ENCODE data around the gene GINS1.
"Not testable (repeated sequence)": the region's sequence is repeated elsewhere in the genome, so short reads cannot be mapped to it uniquely, and the experiment has no call there.

Gene GINS1

GRCh38 chr20:25457886-25458680 is 50.6 kb downstream of the GINS1 start:
- DNase-seq: no peak

GRCh38 chr20:25459111-25459830 is 51.8 kb downstream of the GINS1 start:
- DNase-seq: no peak

GRCh38 chr20:25459916-25460535 is 52.6 kb downstream of the GINS1 start:
- no peak for DNase-seq

GRCh38 chr20:25460566-25461280 is 53.2 kb downstream of the GINS1 start:
- DNase-seq: no peak

- no peak for DNase-seq
Measured at GRCh38 chr20:25461281-25461650, 53.8 kb downstream of the GINS1 start.

- DNase-seq: no peak
Measured at GRCh38 chr20:25461786-25462545, 54.5 kb downstream of the GINS1 start.

- DNase-seq: peak; percentile 64
Measured at GRCh38 chr20:25464501-25465242, 57.2 kb downstream of the GINS1 start.

DNA sequence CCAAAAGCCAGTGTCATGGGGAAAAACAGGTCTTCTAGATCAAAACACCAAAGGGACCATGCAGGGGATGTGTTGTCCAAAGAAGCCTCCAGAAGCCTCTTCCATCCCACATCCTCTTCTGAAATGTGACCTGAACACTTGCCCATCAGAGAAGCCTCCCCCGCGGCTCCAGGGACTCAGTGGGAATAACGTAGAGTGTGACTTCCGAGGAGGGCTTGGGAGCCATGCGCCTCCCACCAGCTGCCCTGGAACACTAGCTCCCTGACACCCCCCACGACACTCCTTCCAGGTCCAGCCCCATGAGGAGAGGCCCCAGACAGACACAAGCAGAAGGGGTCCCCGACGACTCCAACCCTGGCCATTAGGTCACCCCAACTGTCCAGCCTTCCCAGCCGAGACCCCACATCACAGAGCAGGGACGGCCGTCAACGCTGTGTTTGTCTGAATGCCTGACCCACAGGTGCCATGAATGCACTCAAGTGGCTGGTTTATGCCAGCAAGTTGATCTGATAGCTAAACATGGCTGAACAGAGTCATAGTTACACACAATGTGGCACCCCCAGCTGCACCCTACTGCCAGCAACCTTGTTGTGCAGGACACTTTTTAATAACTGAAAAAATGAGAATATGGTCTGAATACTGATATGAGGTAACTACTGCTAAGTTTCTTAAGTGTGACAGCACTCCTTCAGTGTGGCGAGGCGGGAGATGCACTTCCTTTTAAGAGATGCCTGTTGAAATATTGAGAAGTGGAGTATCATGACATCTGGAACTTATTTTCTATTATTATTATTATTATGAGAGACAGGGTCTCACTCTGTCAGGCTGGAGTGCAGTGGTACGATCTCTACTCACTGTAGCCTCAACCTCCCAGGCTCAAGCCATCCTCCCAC is 58.0 kb downstream of the GINS1 start:
- no peak for DNase-seq

DNA sequence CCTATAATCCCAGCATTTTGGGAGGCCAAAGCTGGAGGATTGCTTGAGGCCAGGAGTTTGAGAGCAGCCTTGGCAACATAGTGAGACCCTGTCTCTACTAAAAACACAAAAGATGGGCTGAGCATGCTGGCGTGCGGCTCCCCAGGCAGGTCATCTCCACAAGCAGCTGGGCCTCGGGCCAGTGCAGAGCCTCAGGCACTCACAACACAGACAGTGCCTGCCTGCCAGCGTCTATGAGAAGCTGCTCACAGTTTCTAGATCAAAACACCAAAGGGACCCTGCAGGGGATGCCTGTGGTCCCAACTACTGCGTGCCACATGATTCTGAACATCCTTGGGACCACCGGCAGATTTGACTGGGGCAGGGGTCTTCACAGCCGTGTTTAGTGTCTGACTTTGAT is 59.4 kb downstream of the GINS1 start:
- DNase-seq: no peak

- no peak for DNase-seq
Measured at GRCh38 chr20:25467441-25467840, 60.0 kb downstream of the GINS1 start.

- DNase-seq: no peak
Measured at GRCh38 chr20:25468126-25469075, 60.9 kb downstream of the GINS1 start.

DNA sequence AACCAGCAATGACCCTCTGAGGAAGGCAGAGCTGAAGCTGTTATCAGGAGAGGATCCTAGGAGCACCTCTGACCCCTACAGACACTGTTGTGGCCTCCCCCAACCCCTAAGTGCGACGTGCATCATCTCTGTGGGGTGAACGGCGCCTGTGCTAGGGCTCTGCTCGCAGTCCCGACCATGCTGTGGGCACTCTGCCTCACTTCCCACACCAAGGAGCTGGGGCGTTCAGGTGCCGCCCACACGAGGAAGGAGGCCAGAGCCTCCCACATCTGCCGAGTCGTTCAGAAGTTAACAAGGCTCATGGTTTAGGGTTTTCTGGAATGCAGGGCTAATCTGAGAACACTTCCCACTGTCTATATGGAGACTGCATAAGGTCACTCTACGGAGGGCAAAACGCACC is 62.1 kb downstream of the GINS1 start:
- no peak for DNase-seq

GRCh38 chr20:25470045-25470444 is 62.6 kb downstream of the GINS1 start:
- DNase-seq: no peak

- DNase-seq: no peak
Measured at GRCh38 chr20:25471020-25471419, 63.5 kb downstream of the GINS1 start.

- not testable (repeated sequence) for DNase-seq
Measured at GRCh38 chr20:25473297-25473696, 65.8 kb downstream of the GINS1 start.

DNA sequence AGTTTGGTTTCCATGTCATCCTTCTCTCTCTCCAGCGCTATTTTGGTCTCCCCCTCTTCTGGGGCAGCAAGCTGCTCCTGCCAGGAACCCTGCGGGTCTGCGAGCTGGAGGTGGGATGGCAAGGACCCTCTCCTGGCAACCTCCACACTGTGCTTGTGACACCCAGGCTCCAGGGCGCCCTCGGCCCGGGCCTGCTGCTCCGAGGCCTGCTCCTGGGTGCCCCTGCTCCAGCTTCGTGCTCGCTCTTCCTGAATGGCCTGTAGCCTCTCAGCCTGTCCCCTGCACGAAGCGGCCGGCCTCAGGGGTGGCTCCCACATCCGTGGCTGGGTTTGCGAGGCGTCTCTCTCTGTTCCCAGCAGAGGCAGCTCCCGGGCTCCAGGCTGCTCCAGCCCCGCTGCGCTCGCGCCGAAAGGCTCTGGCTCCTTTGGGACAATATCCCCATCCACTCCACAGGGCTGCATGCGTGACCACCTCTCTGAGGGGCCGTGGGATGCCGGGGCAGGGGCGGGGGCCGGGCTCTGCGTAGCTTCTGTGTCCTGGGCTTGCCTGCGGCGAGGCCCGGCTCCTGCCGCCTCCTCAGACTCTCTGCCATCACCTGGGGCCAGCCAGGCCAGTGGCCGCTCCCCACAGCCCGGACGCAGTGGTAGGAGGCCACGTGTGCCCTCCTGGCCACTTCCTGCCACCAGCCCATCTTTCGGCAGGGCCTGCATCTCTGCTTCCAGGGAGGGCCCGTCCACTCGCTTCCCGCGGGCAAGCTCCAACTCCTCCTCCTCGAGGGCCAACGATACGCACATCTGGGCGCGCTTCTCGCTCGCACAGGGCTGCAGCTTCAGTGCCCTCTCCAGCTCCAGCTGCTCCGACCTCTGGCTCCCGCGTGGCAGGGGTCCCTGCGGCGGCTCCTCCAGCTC is 68.9 kb downstream of the GINS1 start:
- no peak for DNase-seq

DNA sequence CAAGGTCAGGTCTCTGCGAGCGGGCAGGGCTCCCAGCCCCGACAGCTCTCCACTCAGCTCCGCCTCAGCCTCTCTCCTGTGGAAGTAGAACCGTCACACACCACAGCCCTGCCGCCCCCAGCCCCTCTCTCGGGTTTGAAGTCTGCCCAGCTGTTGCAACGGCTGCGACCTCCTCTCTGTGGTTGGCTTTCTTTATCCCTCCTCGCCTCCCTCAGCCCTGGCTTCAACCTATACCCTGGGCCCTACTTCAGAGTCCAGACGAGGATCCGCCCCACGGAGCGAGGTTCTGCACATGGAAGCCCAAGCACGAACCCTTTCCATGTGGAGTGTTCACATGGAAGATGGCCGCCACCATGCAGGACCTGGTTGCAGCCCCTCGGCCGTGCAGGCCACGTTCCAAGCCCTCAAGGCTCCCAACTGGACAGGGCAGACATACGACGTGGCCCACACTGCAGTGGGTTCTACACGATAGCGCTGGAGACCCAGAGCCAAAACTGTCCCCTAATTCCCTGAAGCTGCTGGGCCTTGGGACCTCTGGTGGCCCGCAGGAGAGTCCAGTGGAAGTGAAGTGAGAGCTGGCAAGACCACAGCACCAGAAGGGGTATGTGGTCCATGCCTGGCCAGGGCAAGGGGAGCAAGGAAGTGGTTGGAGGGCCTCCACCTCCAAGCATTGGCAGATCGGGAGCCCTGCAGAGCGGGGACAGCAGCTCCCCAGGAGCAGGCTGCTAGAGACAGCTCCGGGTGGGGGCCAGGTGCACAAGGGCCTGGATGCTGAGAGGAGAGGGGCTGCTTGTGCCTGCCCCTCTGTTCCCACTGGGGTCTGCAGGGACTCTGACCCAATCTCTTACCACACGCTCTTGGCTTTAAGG is 69.8 kb downstream of the GINS1 start:
- no peak for DNase-seq
